SW 1271 (cell line): ENCODE data around the gene LAMP1.
"Not testable (repeated sequence)": the region's sequence is repeated elsewhere in the genome, so short reads cannot be mapped to it uniquely, and the experiment has no call there.

Experiments
- DNase-seq, 2 experiments: peaks; one replicate each; lab custom pipeline; 2025; lab: John Stamatoyannopoulos, UW

LAMP1 gene, protein sequence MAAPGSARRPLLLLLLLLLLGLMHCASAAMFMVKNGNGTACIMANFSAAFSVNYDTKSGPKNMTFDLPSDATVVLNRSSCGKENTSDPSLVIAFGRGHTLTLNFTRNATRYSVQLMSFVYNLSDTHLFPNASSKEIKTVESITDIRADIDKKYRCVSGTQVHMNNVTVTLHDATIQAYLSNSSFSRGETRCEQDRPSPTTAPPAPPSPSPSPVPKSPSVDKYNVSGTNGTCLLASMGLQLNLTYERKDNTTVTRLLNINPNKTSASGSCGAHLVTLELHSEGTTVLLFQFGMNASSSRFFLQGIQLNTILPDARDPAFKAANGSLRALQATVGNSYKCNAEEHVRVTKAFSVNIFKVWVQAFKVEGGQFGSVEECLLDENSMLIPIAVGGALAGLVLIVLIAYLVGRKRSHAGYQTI

GRCh38 chr13:113296823-113297369 is at the start of gene LAMP1:
Gene LAMP1, plus strand, starts transcription at chr13:113297239. Its CDS starts 196 bp downstream, at chr13:113297435.
- peak; percentile 25 to 31 for DNase-seq

- DNase-seq, result no peak
Measured at GRCh38 chr13:113252516-113253095, 44.4 kb upstream of the LAMP1 start.

DNA sequence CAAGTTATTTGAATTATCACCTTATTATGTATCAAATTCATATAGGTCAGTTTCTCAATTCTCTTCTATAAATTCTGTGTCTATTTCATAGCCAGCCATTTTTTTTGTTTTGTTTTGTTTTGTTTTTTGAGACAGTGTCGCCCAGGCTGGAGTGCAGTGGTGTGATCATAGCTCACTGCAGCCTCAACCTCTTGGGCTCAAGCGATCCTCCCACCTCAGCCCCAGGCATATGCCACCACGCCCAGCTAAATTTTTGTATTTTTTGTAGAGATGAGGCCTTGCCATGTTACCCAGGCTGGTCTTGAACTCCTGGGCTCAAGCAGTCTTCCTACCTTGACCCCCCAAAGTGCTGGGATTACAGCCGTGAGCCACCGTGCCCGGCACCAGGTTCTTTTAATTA is 39.1 kb upstream of the LAMP1 start:
- not testable (repeated sequence) for DNase-seq

GRCh38 chr13:113258321-113259054 is 38.6 kb upstream of the LAMP1 start:
- no peak for DNase-seq

GRCh38 chr13:113260996-113261395 is 36.0 kb upstream of the LAMP1 start:
- no peak for DNase-seq

DNA sequence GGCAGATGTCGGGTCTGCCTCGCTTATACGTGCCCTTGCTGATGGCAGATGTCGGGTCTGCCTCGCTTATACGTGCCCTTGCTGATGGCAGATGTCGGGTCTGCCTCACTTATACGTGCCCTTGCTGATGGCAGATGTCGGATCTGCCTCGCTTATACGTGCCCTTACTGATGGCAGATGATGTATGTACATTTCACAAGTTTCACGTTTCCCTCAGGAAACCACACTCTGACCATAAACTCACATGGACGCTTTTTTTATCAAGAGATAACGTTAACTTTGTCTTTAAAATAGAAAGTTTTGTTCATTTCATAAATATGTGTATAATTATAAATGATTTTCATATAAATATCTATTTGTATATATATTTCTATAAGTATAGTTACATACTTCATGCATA is 34.0 kb upstream of the LAMP1 start:
- DNase-seq, result not testable (repeated sequence)

DNA sequence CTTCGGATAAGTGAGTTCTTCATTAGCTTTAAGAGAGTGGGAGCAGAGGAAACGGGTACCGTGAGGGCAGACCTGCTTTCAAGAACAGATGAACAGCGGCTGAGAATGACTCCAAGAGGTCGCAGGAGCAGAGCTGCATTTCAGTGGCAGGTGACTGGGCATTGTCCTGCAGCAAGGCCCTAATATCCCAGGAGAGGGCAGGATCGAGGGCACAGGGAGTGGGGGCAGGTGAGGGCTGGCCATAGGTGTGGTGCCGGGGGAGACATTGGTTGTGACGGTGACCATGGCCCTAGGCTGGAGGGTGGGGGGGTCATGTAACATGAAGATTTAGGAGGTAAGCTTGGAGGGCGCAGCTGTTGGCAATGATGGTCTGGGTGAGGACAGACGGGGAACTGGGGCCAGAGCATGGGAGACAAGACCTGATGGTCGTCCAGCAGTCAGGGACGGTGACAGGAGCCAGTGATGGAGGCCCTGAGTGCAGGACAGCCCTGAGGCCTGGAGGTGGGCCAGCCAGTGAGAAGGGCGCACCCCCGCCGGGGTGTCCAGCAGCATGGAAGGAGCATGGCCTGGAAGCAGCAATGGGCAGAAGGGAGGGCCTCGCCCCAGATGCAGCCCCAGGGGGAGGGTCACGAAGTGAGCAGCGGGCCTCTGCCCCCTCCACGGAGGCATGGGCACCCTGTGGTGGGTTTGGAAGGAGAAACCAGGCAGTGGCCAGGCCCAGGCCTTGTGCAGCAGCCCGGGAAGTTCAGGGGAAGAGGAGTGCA is 29.2 kb upstream of the LAMP1 start:
- no peak for DNase-seq

DNA sequence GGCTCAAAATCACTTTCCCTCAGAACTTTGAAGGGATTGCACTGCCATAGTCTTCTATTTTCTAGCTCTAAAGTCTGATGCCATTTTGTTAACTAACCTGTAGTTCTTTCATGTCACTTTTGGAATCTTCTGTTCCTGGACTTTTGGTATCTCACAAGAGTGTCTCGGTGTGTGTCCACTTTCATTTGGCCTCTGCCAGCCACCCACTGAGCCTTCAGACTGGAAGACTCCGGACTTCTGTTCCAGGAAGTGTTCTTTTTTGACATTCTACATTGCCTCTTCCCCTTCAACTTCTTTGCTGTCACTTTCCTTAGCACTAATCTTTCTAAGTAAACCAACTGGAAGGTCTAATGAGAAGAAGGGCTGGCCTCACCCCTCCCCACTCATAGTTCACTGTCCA is 25.0 kb upstream of the LAMP1 start:
- no peak for DNase-seq

GRCh38 chr13:113272701-113273181 is 24.3 kb upstream of the LAMP1 start:
- no peak for DNase-seq

DNA sequence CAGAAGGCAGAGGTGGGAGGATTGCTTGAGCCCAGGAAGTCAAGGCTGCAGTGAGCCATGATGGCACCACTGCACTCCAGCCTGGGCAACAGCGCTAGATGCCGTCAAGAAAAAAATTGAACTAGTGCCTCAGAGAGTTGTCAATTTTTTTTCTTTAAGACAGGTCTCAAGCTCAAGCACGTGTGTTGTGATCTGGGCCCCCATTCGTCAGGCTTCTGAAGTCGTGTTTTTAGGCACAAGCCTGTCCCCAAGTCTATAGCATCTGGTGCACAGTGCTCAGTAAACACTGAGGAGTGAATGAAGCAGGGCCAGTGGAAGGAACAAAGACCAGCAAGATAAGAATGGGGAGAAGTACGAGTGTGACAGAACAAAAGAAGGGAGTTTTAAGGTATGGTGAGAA is 23.7 kb upstream of the LAMP1 start:
- no peak for DNase-seq

DNA sequence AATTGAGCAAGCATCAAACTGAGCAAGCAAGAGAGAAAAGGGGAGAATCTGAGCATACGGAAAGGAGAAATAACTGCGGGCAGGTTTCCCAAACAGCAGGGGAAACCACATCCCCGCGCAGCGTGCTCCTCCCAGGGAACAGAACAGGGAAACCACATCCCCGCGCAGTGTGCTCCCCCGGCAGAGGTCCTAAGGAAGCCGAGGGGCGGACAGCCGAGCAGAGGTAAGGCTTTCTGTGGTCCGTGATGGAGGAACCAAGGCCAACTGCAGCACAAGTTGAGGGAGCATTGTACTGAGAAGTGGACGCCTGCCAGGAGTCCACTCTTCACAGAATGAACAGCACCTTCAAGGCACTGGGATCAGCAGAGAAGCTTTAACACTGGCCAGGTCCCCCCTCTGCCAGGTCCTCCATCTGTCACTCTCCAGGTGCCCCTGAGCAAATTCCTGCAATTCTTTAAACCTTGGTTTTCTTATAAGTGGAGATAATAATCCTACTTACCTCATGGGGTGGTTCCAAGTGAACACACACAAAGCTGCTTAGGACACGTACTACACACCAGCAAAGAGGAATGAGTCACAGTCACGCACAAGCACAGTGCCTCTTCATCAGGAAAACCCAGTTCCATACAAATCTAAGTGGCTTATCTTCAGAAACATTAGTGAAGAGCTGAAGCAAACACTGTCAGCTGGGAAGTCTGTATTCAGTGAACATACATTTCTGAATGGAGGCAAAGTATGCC is 23.0 kb upstream of the LAMP1 start:
- no peak for DNase-seq

DNA sequence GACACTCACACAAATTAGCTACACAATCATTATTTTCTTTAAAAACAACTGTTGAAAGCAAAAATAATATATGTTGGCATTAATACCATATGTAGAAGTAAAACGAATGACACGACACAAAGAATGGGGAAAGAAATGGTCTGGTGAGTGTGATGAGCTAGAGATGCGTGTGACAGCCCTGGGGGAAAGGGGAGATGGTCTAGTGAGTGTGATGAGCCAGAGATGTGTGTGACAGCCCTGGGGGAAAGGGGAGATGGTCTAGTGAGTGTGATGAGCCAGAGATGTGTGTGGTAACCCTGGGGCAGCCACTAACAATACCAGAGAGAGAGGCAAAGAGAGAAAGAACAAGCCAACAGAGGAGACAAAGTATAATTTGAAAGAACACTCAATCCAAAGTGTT is 22.3 kb upstream of the LAMP1 start:
- DNase-seq, result no peak

GRCh38 chr13:113275387-113275786 is 21.7 kb upstream of the LAMP1 start:
- DNase-seq, result no peak

DNA sequence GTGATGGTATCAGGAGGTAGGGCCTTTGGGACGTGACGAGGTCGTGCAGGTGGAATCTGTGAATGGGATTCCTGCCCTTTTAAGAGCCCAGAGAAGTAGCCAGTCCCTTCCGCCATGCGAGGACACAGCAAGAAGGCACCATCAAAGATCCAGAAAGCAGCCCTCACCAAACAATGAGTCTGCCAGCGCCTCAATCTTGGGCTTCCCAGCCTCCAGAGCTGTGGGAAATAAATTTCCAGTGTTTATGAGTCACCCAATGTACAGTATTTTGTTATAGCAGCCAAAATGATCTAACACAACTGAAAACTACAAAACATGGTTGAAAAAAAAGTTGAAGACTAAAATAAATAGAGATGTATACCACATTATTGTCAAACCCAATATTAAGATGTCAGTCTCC is 16.9 kb upstream of the LAMP1 start:
- DNase-seq, result no peak

GRCh38 chr13:113283904-113284303 is 13.1 kb upstream of the LAMP1 start:
- DNase-seq, result no peak

DNA sequence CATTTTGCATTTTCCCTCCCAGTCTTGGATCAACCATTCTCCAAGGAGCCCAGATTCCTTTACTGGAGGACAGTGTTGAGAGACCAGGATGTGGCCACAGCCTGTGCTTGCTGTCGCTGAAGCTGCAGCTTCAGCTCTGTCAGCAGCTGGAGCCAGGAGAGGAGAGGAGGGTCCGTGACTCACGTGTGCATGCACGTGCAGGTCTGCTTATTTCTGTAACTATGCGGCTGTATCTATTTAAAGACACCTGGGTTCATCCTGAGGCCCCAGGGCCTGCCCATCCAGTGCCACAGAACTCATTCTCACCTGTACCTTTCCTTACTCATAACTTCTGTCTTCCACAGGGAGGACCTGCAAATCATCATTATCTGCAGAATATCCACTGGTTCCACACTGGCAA is 8.2 kb upstream of the LAMP1 start:
- no peak for DNase-seq

DNA sequence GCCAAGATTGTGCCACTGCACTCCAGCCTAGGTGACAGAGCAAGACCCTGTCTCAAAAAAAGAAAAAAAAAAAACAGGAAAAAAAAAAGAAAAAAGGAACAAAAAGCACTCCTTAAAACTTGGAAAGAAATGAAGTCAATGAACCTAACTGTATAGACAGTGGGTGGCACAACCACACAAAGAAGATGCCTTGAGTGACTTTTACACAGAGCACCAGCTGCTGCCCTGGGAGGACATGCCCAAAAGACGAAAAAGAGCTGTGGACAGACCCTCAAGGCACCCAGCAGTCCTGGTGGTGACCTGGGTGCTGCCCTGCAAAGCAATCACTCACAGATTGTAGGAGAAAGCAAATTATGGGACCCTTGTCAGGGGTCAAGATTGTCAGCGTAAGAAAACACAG is 5.9 kb upstream of the LAMP1 start:
- DNase-seq, result no peak

DNA sequence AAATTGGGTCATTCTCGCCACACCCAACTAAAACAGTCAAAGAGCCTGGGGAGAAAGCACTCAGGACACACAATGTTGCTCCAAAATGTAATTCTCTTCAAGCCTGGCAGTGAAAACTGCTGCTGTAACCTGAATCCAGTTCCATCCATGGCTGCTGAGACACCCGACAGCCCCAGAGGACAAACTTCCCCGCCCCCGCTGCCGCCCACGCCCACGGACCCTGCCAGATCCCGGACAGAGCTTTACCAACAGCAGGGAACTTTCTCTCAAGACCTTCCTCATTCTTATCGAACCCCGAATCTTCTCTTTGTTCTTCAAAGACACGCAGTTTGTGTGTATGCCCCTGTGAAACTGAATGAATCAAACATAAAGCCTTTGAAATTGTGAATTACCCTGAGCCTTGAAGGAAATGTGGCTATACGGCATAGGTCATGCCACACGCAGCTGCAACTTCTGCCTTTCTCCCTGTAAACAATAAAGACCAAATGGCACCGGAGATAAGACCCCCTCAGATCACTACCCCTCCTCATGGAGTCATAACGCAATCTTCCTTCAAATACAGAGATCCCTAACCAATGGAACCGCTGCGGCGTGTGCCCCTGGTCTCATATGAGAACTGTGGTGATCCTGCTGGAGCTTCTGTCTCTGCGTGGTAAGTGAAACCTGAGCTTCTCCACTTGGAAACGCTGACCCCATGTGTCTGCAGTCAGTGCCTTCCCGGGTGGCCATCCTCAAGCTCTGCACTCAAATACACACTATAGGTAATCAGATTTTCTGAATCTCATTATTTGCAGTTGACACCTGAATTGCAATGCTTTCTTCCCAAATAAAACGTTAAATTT is 4.8 kb upstream of the LAMP1 start:
- DNase-seq, result no peak

- DNase-seq, result no peak
Measured at GRCh38 chr13:113293686-113294085, 3.4 kb upstream of the LAMP1 start.

GRCh38 chr13:113295776-113296175 is 1.3 kb upstream of the LAMP1 start:
- no peak for DNase-seq
